Hematopoietic multipotent progenitor cell treated with erythropoietin and hydrocortisone succinate and interleukin-3 and kit ligand, for 15 days (in vitro differentiated cells): ENCODE results near the gene ANXA10.
"Not testable (repeated sequence)": the region's sequence is repeated elsewhere in the genome, so short reads cannot be mapped to it uniquely, and the experiment has no call there.

Experiments used
- DNase-seq: peaks from one replicate; pipeline ENCODE4 v3.0.0-alpha.2; 2015; ENCODE audit warnings: low spot score

ANXA10 gene

GRCh38 chr4:168162604-168163003 lies 70.3 kb downstream of the ANXA10 start:
- no peak for DNase-seq

DNA sequence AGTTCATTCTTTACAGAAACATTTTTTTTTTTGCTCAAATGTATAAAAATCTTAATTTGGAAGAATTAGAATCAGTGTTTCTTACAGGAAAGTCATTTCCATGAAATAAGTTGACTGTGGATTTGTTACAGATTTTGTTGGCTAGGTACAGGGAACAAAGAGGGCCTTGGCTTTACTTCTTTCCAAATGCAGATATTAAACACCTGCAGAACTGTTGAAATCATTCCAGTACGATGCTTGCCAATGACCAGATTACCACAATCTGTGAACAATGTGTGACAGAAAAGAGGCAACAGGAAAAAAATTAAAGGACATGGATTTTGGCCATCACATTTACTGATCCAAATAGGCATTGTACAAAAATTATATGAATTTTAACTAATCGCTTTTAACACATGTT lies 70.8 kb downstream of the ANXA10 start:
- no peak for DNase-seq

GRCh38 chr4:168164045-168164444 lies 71.7 kb downstream of the ANXA10 start:
- DNase-seq, result no peak

DNA sequence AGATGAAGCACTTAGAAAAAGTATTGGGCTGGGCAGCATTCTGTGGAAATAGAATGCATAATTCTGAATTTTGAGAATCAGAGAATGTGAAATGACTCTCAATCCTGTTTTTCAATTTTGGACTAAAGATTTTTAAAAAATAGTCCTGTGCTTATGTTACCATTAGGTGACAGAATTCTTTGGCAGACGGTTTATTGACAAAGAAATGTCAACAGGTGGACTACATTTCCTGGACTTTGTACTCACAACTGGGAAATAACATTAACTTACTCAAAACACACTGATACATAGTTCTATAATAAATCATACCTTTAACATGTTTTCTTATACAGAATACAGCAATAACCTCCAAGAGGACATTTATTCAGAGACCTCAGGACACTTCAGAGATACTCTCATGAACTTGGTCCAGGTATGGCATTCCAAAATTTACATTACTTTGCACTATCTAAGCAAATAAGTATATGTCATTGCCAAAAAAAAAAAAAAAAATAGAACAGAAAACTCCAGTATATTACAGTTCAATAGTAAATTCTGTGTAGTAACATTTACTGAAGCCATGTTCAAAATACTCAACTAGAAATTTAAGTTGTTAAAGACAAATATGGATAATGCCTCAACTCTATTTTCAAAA lies 72.7 kb downstream of the ANXA10 start:
- no peak for DNase-seq

DNA sequence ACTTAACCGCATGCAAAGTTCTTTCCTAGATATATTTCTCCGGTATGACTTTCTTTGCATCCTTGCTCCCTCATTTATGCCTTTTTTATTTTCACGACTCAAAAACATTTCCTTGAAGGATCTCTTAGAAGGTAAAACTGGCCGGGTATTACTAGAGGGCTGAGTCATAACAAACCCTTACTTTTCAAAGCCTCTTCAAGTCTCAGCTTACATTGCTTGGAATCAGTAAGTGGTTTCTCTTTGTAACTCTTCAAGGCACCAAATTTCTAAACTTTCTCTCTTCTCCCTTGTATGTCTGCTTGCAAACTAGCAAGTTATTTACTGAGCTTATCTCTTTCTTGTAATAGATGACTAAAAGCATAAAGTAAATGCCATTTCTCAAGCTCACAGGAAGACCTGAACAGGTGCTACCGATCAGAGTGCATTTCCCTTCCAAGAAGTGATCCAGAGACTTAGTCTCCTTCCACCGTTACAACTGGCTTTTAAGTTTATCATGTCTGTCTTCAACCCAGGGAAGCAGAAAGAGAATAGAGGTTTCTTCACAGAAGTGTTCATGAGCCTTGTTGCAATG lies 75.5 kb downstream of the ANXA10 start:
- DNase-seq, result no peak

DNA sequence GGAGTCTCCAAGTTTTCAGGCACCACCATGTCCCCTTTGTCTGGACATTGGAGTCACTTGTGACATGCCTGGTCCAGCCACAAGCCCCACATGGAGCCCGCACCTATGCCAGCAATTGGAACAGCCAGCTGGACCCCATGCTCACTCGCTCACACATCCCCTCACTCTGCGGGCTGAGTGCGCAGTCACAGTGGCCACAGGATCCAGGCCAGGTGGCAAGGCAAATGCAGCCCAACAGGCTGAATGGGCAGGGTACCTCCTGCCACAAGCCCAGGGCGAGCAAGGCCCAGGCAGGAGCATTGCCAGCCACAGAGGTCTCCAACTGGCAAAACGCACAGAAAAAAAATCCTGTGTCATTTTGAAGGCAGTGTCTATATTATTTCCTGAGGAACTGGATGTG lies 82.0 kb downstream of the ANXA10 start:
- DNase-seq, result no peak

- DNase-seq, result no peak
Measured at GRCh38 chr4:168177546-168178149, 85.3 kb downstream of the ANXA10 start.

GRCh38 chr4:168183717-168184571 lies 91.6 kb downstream of the ANXA10 start:
- DNase-seq, result peak; percentile 56

DNA sequence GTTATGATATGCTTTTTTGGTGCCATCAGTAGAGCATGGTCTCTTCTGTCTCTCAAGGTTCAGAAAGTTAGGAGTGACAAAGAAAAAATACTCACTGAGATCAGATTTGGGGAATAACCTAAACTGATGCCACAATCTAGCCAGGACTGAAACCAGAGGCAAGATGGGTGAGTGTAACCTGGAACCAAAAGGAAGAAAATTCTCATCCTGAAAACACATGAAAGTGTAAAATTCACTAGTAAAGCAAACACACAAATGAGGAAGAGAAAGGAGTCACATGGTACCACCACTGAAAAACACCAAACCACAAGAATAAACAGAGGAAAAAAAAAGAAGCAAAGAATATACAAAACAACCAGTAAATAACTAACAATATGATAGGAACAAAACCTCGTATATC lies 96.4 kb downstream of the ANXA10 start:
- no peak for DNase-seq

DNA sequence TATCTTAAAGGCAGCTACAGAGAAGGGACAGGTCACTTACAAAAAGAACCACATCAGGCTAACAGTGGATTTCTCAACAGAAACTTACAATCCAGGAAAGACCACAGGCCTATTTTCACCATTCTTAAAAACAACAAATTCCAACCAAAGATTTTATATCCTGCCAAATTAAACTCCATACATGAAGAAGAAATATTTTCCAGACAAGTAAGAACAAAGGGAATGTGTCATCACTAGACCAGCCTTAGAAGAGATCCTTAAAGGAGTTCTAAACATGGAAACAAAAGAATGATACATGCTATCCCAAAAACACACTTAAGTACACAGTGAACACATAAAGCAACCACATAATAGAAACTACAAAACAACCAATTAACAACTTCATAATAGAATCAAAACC lies 105.6 kb downstream of the ANXA10 start:
- DNase-seq, result no peak

DNA sequence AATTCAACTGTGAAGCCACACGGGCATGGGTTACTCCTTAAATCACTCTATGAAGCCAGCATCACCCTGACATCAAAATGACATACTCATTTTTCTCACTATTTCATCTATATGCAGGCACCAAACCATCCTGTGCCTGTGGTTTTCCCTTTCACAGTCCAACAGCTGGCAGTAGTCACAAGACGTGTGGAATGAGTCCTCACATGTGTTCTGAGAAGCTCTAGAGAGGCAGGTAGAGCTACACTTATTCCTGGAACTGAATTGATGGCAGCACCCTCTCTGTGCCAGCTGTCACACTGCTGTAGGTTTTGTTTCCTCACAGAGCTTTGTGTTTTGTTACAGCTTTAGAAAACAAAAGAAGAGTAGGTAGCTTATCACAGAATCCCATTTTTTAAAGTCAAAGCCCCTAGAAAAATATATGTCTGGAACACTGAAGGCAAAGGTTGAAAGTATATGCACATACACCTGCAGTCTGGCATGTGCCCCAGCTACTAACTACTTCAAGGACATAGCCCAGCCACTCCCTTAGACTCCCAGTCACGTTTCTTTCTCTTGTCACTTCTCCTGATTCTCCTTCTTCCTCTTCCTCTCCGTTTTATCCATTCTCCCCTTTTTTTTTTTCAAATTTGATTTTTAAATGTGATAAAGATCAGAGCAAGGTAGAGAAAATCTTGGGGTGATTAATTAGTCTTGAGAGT lies 107.1 kb downstream of the ANXA10 start:
- no peak for DNase-seq

GRCh38 chr4:168200685-168201084 lies 108.3 kb downstream of the ANXA10 start:
- DNase-seq, result no peak

- DNase-seq, result no peak
Measured at GRCh38 chr4:168203233-168203911, 111.0 kb downstream of the ANXA10 start.

- no peak for DNase-seq
Measured at GRCh38 chr4:168208957-168209614, 116.7 kb downstream of the ANXA10 start.

GRCh38 chr4:168212656-168213055 lies 120.3 kb downstream of the ANXA10 start:
- no peak for DNase-seq

- DNase-seq, result not testable (repeated sequence)
Measured at GRCh38 chr4:168213511-168213910, 121.2 kb downstream of the ANXA10 start.

DNA sequence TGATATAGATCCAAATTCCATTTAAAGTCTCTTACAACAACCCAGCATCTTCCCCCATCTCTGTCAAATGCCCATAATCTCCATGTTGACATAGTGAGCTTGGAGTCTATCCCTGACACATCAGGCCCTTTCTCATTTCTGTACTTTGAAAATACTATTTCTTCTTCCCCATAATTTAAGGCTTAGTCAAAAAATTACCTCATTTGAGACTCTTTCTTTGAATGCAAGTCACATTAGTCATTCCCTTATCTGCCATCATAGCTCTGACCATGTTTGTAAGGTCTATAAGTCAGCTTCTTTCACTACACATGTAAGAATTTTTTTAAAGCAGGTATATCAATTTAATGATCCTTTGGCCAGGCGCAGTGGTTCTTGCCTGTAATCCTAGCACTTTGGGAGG lies 126.3 kb downstream of the ANXA10 start:
- DNase-seq, result no peak

- DNase-seq, result no peak
Measured at GRCh38 chr4:168220893-168221292, 128.6 kb downstream of the ANXA10 start.

- peak; percentile 31 for DNase-seq
Measured at GRCh38 chr4:168221301-168221700, 129.0 kb downstream of the ANXA10 start.
